ENCODE data around the gene ZNF398. TPM values are rescaled to one million over a fixed set of nuclear protein-coding genes. Genes with fewer than 3 reads are reported as not detected.

The ZNF398 gene
- total RNA-seq, 2 experiments from 2014 or later, result 7.2 to 8.7 TPM

DNA sequence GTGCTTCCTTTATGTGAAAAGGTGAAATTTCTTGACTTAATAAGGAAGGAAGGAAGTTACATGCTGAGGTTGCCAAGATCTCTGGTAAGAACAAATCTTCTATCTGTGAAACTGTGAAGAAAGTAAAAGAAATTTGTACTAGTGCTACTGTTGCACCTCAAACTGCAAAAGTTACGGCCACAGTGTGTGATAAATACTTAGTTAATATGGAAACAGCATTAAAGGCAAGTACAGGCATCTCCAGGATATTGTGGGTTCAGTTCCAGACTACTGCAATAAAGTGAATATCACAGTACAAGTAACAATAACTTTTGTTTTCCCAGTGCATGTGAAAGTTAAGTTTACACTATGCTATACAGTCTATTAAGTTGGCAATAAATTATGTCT is 25.3 kb downstream of the ZNF398 start:
- CTCF ChIA-PET, result no interaction called here
- Mint-ChIP-seq H3K27me3 (no peaks in the 10 kb centered on the region), H3K27ac (peak overlapping the region; percentile 10), H3K9me3 (no peaks in the 10 kb centered on the region), H3K4me3 (no peak overlapping the region), H3K4me1 (ENCODE audit: low read depth) (no peaks in the 10 kb centered on the region), H3K36me3 (ENCODE audit: low read depth) (peaks cover 15% of the 10 kb centered on the region)
- POLR2A ChIA-PET, result no interaction called here
- TF ChIP-seq, protein P1, sequence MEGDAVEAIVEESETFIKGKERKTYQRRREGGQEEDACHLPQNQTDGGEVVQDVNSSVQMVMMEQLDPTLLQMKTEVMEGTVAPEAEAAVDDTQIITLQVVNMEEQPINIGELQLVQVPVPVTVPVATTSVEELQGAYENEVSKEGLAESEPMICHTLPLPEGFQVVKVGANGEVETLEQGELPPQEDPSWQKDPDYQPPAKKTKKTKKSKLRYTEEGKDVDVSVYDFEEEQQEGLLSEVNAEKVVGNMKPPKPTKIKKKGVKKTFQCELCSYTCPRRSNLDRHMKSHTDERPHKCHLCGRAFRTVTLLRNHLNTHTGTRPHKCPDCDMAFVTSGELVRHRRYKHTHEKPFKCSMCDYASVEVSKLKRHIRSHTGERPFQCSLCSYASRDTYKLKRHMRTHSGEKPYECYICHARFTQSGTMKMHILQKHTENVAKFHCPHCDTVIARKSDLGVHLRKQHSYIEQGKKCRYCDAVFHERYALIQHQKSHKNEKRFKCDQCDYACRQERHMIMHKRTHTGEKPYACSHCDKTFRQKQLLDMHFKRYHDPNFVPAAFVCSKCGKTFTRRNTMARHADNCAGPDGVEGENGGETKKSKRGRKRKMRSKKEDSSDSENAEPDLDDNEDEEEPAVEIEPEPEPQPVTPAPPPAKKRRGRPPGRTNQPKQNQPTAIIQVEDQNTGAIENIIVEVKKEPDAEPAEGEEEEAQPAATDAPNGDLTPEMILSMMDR (IDR thresholded peaks at IDR 0.05), result no peak
- no peak for ATAC-seq
- no peak for DNase-seq
- intact Hi-C loops (cut with micrococcal nuclease), result no loop called here

- no peaks in the 10 kb centered on the region for H3K27me3 Mint-ChIP-seq
- peak overlapping the region; percentile 34 for H3K27ac Mint-ChIP-seq
- DNase-seq, result no peak
Measured at GRCh38 chr7:149175150-149175549, 27.9 kb downstream of the ZNF398 start.

GRCh38 chr7:149179241-149179640 is 32.0 kb downstream of the ZNF398 start:
- Mint-ChIP-seq H3K36me3 (ENCODE audit: low read depth) (peaks cover 24% of the 10 kb centered on the region), H3K4me1 (ENCODE audit: low read depth) (no peaks in the 10 kb centered on the region), H3K27me3 (no peaks in the 10 kb centered on the region), H3K27ac (no peak overlapping the region), H3K9me3 (no peaks in the 10 kb centered on the region), H3K4me3 (no peak overlapping the region)
- ATAC-seq (no peak), DNase-seq (no peak)
- TF ChIP-seq, protein P1 (IDR thresholded peaks at IDR 0.05), result no peak
- intact Hi-C loops (cut with micrococcal nuclease), result no loop called here
- POLR2A ChIA-PET, result interaction anchor here (1.2 kb wide), 1 partner anchor 11 kb away, joined by 3 read pairs; no protein-coding TSS in a partner anchor
- CTCF ChIA-PET, result no interaction called here

More at GRCh38 chr7:149175150-149175549, 27.9 kb downstream of the ZNF398 start:
- CTCF ChIA-PET, result interaction anchor here (1.0 kb wide), 1 partner anchor 28 kb away, joined by 3 read pairs; no protein-coding TSS in a partner anchor
- POLR2A ChIA-PET, result interaction anchor here (1.2 to 1.5 kb wide), 2 partner anchors 20 to 49 kb away, joined by 3 read pairs; partner anchors contain the start of genes ZNF282 and ZNF425
- peaks cover 22% of the 10 kb centered on the region for H3K36me3 Mint-ChIP-seq (ENCODE audit: low read depth)
- TF ChIP-seq, protein P1 (IDR thresholded peaks at IDR 0.05), result no peak
- ATAC-seq, result no peak
- intact Hi-C loops (cut with micrococcal nuclease), result no loop called here
- no peaks in the 10 kb centered on the region for H3K4me1 Mint-ChIP-seq (ENCODE audit: low read depth)
- H3K4me3 Mint-ChIP-seq, result no peak overlapping the region
- no peaks in the 10 kb centered on the region for H3K9me3 Mint-ChIP-seq

DNA sequence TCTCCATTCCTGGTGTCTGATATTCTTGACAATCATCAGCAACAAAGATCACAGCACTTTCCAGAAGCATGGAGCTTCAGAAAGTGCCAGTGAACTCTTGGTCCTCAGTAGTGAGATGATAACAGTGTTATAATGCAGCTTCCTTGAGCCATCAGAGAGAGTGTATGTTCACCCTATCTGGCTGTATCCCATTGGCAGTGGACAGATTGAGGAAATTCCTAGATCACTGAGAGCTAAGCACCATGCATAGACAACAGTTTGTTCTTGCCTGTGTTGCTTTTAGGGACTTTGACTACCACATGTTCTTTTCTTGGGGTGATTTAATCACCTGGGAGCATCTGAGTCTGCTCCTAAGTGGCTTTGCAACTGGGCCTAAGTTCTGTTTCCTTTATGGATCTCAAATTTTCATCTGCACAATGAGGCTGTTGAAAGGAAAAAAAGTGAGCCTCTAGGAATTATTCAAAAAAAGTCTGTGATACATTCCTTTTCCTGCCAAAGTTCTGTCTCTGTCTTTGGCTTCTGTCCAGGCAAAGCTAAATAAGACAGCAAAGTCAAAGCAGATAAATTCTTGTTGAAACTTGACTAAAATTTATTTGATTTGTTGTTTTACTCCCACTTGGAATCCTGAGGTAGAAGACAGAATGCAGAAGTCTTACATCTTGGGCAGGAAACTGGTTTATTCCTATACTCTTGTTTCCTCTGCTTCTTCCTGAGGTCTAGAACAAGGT is 33.6 kb downstream of the ZNF398 start:
- intact Hi-C loops (cut with micrococcal nuclease), result no loop called here
- ATAC-seq (no peak), DNase-seq (no peak)
- Mint-ChIP-seq H3K27ac (peak overlapping the region; percentile 6), H3K4me1 (ENCODE audit: low read depth) (no peaks in the 10 kb centered on the region), H3K27me3 (no peaks in the 10 kb centered on the region), H3K4me3 (no peak overlapping the region), H3K36me3 (ENCODE audit: low read depth) (peaks cover 24% of the 10 kb centered on the region), H3K9me3 (no peaks in the 10 kb centered on the region)
- TF ChIP-seq, protein P1 (IDR thresholded peaks at IDR 0.05), result no peak
- POLR2A ChIA-PET, result interaction anchor here (0.6 to 1.2 kb wide), 2 partner anchors 13 to 19 kb away, joined by 3 read pairs; no protein-coding TSS in a partner anchor
- CTCF ChIA-PET, result interaction anchor here (1.6 to 2.6 kb wide), 2 partner anchors 14 to 175 kb away, joined by 5 to 8 read pairs; partner anchors contain the start of gene ZNF282

- ChIA-PET CTCF (interaction anchor here (0.8 to 2.6 kb wide), 3 partner anchors 14 to 176 kb away, joined by 3 to 8 read pairs (median 5); partner anchors contain the start of genes ZNF282 and ZNF398), POLR2A (interaction anchor here (0.6 kb wide), 1 partner anchor 19 kb away, joined by 3 read pairs; no protein-coding TSS in a partner anchor)
- no peaks in the 10 kb centered on the region for H3K27me3 Mint-ChIP-seq
- ATAC-seq (no peak), DNase-seq (no peak)
- no peaks in the 10 kb centered on the region for H3K9me3 Mint-ChIP-seq
- H3K36me3 Mint-ChIP-seq (ENCODE audit: low read depth), result peaks cover 22% of the 10 kb centered on the region
- TF ChIP-seq, protein P1 (IDR thresholded peaks at IDR 0.05), result no peak
- H3K4me3 Mint-ChIP-seq, result no peak overlapping the region
- intact Hi-C loops (cut with micrococcal nuclease), result no loop called here
- peak overlapping the region; percentile 6 for H3K27ac Mint-ChIP-seq
- no peaks in the 10 kb centered on the region for H3K4me1 Mint-ChIP-seq (ENCODE audit: low read depth)
Measured at GRCh38 chr7:149181450-149181790, 34.2 kb downstream of the ZNF398 start.
